LNCAP (cell line): ENCODE results near the gene RRAS2.

ENCODE experiments used
- CTCF ChIP-seq: fragments of 450-650 bp; IDR thresholded peaks from 2 replicates; pipeline ENCODE4 v1.5.1; 2017; ENCODE audit warnings: mild to moderate bottlenecking

The RRAS2 gene

GRCh38 chr11:14366936-14367335 lies 8.0 kb upstream of the RRAS2 start:
- TF ChIP-seq CTCF: no peak

GRCh38 chr11:14364322-14364721 lies 5.3 kb upstream of the RRAS2 start:
- no peak for TF ChIP-seq CTCF

GRCh38 chr11:14362611-14363010 lies 3.6 kb upstream of the RRAS2 start:
- TF ChIP-seq CTCF: no peak

GRCh38 chr11:14361951-14362350 lies 3.0 kb upstream of the RRAS2 start:
- no peak for TF ChIP-seq CTCF

GRCh38 chr11:14360976-14361375 lies 2.0 kb upstream of the RRAS2 start:
- no peak for TF ChIP-seq CTCF

GRCh38 chr11:14359501-14360031 lies 583 bp upstream of the RRAS2 start:
- no peak for TF ChIP-seq CTCF

GRCh38 chr11:14357881-14358728 lies 878 bp downstream of the RRAS2 start:
- no peak for TF ChIP-seq CTCF
